Colonic mucosa (tissue), 4 donors: Measurements from ENCODE around the gene ERBB4. TPM values are rescaled to one million over a fixed set of nuclear protein-coding genes. Genes with fewer than 3 reads are reported as not detected.
"Not testable (repeated sequence)": the region's sequence is repeated elsewhere in the genome, so short reads cannot be mapped to it uniquely, and the experiment has no call there.

Experiments
- DNase-seq: peaks from one replicate; pipeline ENCODE4 v3.0.0-alpha.2; 2020
- H3K27ac ChIP-seq: fragments of 200-600 bp; one replicate; pipeline ENCODE4 v1.8.0; 2021
- H3K27me3 ChIP-seq: fragments of 200-600 bp; one replicate; pipeline ENCODE4 v1.8.0; 2021
- H3K36me3 ChIP-seq: fragments of 200-600 bp; one replicate; pipeline ENCODE4 v1.8.0; 2021
- H3K4me1 ChIP-seq: fragments of 200-600 bp; one replicate; pipeline ENCODE4 v1.8.0; 2021; ENCODE audit warnings: mild to moderate bottlenecking
- H3K4me3 ChIP-seq: fragments of 200-600 bp; one replicate; pipeline ENCODE4 v1.8.0; 2021
- H3K9ac ChIP-seq, 2 donors: one replicate each; pipeline ENCODE4 v1.7.0; 2013; ENCODE audit warnings: control low read depth in 2 of 2, low read depth in 2 of 2, low read length in 2 of 2
- H3K9me3 ChIP-seq: fragments of 200-600 bp; one replicate; pipeline ENCODE4 v1.8.0; 2021
- intact Hi-C: fragments of 100-400 bp; cut with DNase I; formaldehyde crosslinking; loops from one replicate; pipeline ENCODE4 v1.14.1; 2022
- total RNA-seq, 2 donors: library from RNA; stranded (reverse); fragmentation: NEBNext Ultra II Directional in 1 of 2; extraction: Animal tissue kit (Norgen Biotek cat#: 25700) in 1 of 2; gene quantifications; one replicate each; pipeline ENCODE4 v1.2.1, GENCODE V29; 2021
- TF ChIP-seq, protein P1 (sequence below): fragments of 200-600 bp; IDR thresholded peaks from one replicate; pipeline ENCODE4 v1.8.0; 2022; ENCODE audit warnings: antibody characterized with exemption, mild to moderate bottlenecking
- donor health status: healthy.
- donor health status: DM: no; HTN: no; CAD: no.
- donor health status: DM: no; HTN: no; CAD: no.

ERBB4 gene
- total RNA-seq, 2 donors from 2014 or later: 0.05 to 0.07 TPM

DNA sequence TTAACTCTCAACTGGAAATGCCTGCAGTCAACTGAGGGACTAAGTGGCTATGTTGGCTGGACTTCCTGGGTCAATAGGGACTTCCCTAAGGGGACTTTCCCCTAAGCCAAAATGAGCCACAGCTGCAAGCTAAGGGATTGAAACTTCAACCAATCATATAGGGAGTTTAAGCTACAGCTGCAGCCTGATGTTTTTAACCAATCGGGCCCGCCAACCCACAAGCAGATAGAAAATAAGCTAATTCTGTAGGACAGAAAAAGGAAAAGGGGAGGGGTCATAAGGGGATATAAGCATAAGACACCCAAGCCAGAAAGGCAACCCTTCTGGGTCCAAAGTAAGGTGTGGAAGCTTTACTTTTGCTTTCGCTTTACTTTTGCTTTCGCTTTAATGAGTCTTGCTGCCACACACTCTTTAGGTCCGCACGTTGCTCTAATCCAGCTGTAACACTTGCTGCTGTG is 927.5 kb downstream of the ERBB4 start:
- Histone ChIP-seq H3K4me3 (no peak overlapping the region), H3K36me3 (no peaks in the 10 kb centered on the region), H3K4me1 (no peaks in the 10 kb centered on the region), H3K9ac (no peak overlapping the region), H3K27ac (no peak overlapping the region), H3K27me3 (no peaks in the 10 kb centered on the region), H3K9me3 (no peaks in the 10 kb centered on the region)
- no peak for DNase-seq
- intact Hi-C loops: no loop called here
- TF ChIP-seq, protein P1, sequence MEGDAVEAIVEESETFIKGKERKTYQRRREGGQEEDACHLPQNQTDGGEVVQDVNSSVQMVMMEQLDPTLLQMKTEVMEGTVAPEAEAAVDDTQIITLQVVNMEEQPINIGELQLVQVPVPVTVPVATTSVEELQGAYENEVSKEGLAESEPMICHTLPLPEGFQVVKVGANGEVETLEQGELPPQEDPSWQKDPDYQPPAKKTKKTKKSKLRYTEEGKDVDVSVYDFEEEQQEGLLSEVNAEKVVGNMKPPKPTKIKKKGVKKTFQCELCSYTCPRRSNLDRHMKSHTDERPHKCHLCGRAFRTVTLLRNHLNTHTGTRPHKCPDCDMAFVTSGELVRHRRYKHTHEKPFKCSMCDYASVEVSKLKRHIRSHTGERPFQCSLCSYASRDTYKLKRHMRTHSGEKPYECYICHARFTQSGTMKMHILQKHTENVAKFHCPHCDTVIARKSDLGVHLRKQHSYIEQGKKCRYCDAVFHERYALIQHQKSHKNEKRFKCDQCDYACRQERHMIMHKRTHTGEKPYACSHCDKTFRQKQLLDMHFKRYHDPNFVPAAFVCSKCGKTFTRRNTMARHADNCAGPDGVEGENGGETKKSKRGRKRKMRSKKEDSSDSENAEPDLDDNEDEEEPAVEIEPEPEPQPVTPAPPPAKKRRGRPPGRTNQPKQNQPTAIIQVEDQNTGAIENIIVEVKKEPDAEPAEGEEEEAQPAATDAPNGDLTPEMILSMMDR: no peak

DNA sequence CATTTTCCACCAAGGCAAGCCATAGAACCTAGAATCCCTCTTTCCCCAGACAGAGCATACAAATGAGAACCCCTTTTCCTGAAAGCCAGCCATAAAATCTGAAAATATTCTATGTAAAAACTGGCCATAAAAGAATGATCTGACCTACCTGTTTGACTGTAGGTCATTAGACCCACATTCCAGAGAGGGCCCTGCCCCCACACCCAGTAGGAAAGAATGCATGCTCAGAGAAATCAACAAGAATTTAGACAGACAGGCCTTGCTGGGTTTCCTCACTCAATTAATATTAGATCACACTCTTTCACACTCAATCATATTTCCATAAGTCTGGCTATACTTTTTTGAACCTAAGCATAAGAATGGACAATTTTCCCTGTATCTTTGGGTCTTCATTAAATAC is 929.5 kb downstream of the ERBB4 start:
- TF ChIP-seq, protein P1: no peak
- Histone ChIP-seq H3K36me3 (no peaks in the 10 kb centered on the region), H3K9me3 (no peaks in the 10 kb centered on the region), H3K4me1 (no peaks in the 10 kb centered on the region), H3K27ac (no peak overlapping the region), H3K27me3 (no peaks in the 10 kb centered on the region), H3K9ac (no peak overlapping the region), H3K4me3 (no peak overlapping the region)
- DNase-seq: no peak
- intact Hi-C loops: no loop called here

DNA sequence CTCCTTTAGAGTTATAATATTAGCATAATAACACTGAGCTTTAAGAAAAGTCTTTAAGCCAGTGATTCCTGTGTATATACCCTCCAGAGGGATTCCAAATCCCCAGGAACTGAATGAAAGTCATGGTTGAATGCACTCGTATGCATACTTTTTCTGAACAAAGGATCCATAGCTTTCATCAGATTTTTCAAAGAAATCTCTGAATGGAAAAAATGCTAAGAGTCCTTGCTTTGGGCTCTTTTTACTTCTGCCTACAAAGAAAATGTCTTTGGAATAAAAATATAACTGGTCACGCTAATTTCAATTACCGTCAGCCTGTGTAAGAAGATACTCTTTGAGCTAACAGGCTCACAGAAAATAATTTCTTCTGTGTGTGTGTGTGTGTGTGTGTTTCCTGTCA is 939.5 kb downstream of the ERBB4 start:
- TF ChIP-seq, protein P1: no peak
- no peaks in the 10 kb centered on the region for H3K4me1 ChIP-seq
- intact Hi-C loops: no loop called here
- no peak overlapping the region for H3K9ac ChIP-seq
- H3K9me3 ChIP-seq: no peaks in the 10 kb centered on the region
- no peak overlapping the region for H3K4me3 ChIP-seq
- no peaks in the 10 kb centered on the region for H3K27me3 ChIP-seq
- H3K27ac ChIP-seq: no peak overlapping the region
- no peaks in the 10 kb centered on the region for H3K36me3 ChIP-seq
- DNase-seq: no peak

DNA sequence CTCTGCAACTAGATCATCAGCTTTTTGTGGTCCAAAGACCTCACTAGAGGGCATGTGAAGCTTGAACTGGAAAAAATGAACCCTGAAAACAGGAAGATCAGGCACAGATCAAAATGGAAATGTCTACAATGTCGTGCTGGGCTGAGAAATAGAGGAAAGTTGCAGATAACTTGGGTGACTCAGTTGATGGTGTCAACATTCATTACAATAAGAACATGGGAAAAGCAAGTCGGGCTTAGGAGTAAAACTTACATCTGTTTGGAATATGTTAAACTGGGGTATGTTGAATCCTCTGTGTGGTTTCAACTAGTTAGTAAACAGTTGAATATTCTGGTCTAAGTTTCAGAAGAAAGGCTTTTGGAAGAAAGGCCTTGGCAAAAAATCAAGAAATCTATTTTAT is 940.4 kb downstream of the ERBB4 start:
- Histone ChIP-seq H3K9ac (no peak overlapping the region), H3K36me3 (no peaks in the 10 kb centered on the region), H3K4me1 (no peaks in the 10 kb centered on the region), H3K27me3 (no peaks in the 10 kb centered on the region), H3K9me3 (no peaks in the 10 kb centered on the region), H3K27ac (no peak overlapping the region), H3K4me3 (no peak overlapping the region)
- DNase-seq: no peak
- TF ChIP-seq, protein P1: no peak
- intact Hi-C loops: no loop called here

DNA sequence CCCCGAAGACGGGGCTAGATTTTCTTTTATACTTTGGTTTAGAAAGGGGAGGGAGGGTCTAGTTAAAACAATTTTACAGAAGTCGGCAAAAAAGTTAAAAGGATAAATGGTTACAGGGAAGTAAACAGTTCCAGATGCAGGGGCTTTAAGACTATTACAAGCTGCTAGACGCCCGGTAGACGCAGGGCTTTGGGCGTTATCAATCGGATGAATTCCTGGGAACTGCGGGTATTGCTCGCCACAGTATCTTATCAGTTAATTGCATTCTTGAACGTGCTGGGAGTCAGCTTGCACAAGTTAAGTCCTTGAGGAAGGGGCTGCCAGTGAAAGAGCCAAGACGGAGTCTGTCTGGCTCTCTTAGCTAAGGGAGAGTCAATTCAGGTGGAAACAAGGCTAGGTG is 946.6 kb downstream of the ERBB4 start:
- H3K27me3 ChIP-seq, H3K36me3 ChIP-seq, H3K4me3 ChIP-seq, H3K27ac ChIP-seq, H3K9me3 ChIP-seq, intact Hi-C loops, H3K9ac ChIP-seq, H3K4me1 ChIP-seq, DNase-seq: not testable (repeated sequence)

DNA sequence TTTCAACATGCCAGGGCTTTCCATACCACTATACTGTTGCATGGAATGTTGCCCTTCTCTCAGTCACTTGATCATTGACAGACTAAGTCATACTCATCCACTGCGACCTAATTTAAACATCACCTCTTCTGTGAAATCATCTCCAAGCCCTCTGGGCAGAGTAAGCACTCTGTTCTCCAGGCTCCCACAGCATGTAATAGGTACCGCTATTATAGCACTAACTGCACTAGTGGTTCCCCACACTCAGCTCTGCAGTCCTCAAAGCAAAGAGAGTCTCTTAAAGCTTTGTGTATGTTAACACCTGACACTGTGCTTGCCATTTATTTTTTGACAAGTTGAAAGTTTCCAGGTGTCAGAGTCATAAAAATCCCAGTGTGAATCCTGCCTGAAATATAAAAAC is 947.2 kb downstream of the ERBB4 start:
- intact Hi-C loops: no loop called here
- no peak for DNase-seq
- H3K4me3 ChIP-seq: no peak overlapping the region
- TF ChIP-seq, protein P1: no peak
- no peak overlapping the region for H3K27ac ChIP-seq
- H3K9me3 ChIP-seq: no peaks in the 10 kb centered on the region
- no peaks in the 10 kb centered on the region for H3K27me3 ChIP-seq
- H3K4me1 ChIP-seq: no peaks in the 10 kb centered on the region
- no peaks in the 10 kb centered on the region for H3K36me3 ChIP-seq
- no peak overlapping the region for H3K9ac ChIP-seq
